Endodermal cell (in vitro differentiated cells): ENCODE measurements around the gene CHN2. TPM values are rescaled to one million over a fixed set of nuclear protein-coding genes. Genes with fewer than 3 reads are reported as not detected.

Source experiments
- DNase-seq: peaks from one replicate; pipeline ENCODE4 v3.0.0-alpha.2; 2017
- H3K27ac ChIP-seq: 2 replicates; pipeline ENCODE4 v1.5.1; 2013; ENCODE audit warnings: mild to moderate bottlenecking, low read depth, low read length, moderate library complexity
- H3K27me3 ChIP-seq: 2 replicates; pipeline ENCODE4 v1.6.1; 2013; ENCODE audit warnings: mild to moderate bottlenecking, low read length, moderate library complexity; ENCODE audit not compliant: insufficient read depth, control insufficient read depth, poor library complexity, severe bottlenecking
- H3K36me3 ChIP-seq: 2 replicates; pipeline ENCODE4 v1.7.0; 2013; ENCODE audit warnings: mild to moderate bottlenecking, low read length, moderate library complexity; ENCODE audit not compliant: control insufficient read depth, insufficient read depth
- H3K4me1 ChIP-seq: one replicate; pipeline ENCODE4 v1.7.0; 2013; ENCODE audit warnings: low read length; ENCODE audit not compliant: control insufficient read depth, insufficient read depth
- H3K4me3 ChIP-seq: 2 replicates; pipeline ENCODE4 v1.5.1; 2013; ENCODE audit warnings: mild to moderate bottlenecking, low read length, moderate library complexity
- H3K9ac ChIP-seq: 2 replicates; pipeline ENCODE4 v1.6.1; 2013; ENCODE audit warnings: mild to moderate bottlenecking, low read length, moderate library complexity; ENCODE audit not compliant: poor library complexity, severe bottlenecking; ENCODE audit errors: extremely low read depth
- H3K9me3 ChIP-seq: 2 replicates; pipeline ENCODE4 v1.6.1; 2013; ENCODE audit warnings: mild to moderate bottlenecking, low read length, moderate library complexity; ENCODE audit not compliant: control insufficient read depth
- H3K27ac Mint-ChIP-seq: 2 replicates; pipeline ENCODE4 v1.8.0; 2020; ENCODE audit warnings: mixed read lengths
- H3K27me3 Mint-ChIP-seq: 2 replicates; pipeline ENCODE4 v1.8.0; 2021; ENCODE audit warnings: mild to moderate bottlenecking, mixed read lengths; ENCODE audit not compliant: insufficient read depth
- H3K36me3 Mint-ChIP-seq: 2 replicates; pipeline ENCODE4 v1.8.0; 2020; ENCODE audit warnings: low read depth, mixed read lengths
- H3K4me1 Mint-ChIP-seq: 2 replicates; pipeline ENCODE4 v1.8.0; 2020; ENCODE audit warnings: mixed read lengths
- H3K4me3 Mint-ChIP-seq: 2 replicates; pipeline ENCODE4 v1.8.0; 2020; ENCODE audit warnings: mild to moderate bottlenecking, moderate library complexity, mixed read lengths
- H3K9me3 Mint-ChIP-seq: 2 replicates; pipeline ENCODE4 v1.8.0; 2020; ENCODE audit warnings: mild to moderate bottlenecking, mixed read lengths
- CTCF ChIP-seq: fragments of 200-600 bp; sonication (generic); conservative IDR thresholded peaks from 2 replicates; pipeline ENCODE4 v1.5.0; 2021; ENCODE audit warnings: antibody characterized with exemption, mild to moderate bottlenecking
- WGBS, 2 experiments: methylation state at CpG; one replicate each; pipeline versions ENCODE4 v1.1.5 to v1.1.7; 2013; ENCODE audit warnings: missing lambda C conversion rate in 2 of 2, mixed read lengths in 1 of 2; ENCODE audit not compliant: insufficient coverage in 1 of 2, insufficient read length in 1 of 2; 5-methylcytosine and 5-hydroxymethylcytosine counted together
- total RNA-seq, 2 donors: library from RNA; stranded (reverse); fragmentation: NEBNext Ultra II Directional in 1 of 2; extraction: Animal tissue kit (Norgen Biotek cat#: 25700) in 1 of 2; gene quantifications; 2 replicates in 1 of 2; 3 replicates in 1 of 2; pipeline ENCODE4 v1.2.1, GENCODE V29; 2021

Gene CHN2
- total RNA-seq, 2 donors from 2014 or later: 14.0 to 14.1 TPM

GRCh38 chr7:29384277-29384676, 189.7 kb downstream of the CHN2 start:
- Histone ChIP-seq H3K4me3 (no peak overlapping the region), H3K27ac (no peak overlapping the region), H3K36me3 (no peaks in the 10 kb centered on the region), H3K9ac (no peak overlapping the region), H3K4me1 (no peaks in the 10 kb centered on the region), H3K9me3 (peaks cover 23% of the 10 kb centered on the region), H3K27me3 (no peaks in the 10 kb centered on the region)
- Mint-ChIP-seq H3K36me3 (no peaks in the 10 kb centered on the region), H3K4me3 (no peak overlapping the region), H3K4me1 (peaks cover 4% of the 10 kb centered on the region), H3K9me3 (peaks cover 18% of the 10 kb centered on the region), H3K27ac (no peak overlapping the region), H3K27me3 (no peaks in the 10 kb centered on the region)
- WGBS, 2 experiments: 97 to 100% methylated on average over 1 of the region's 2 CpGs
- no peak for TF ChIP-seq CTCF
- no peak for DNase-seq

GRCh38 chr7:29385214-29385814, 190.7 kb downstream of the CHN2 start:
- H3K27me3 ChIP-seq: no peaks in the 10 kb centered on the region
- no peak overlapping the region for H3K9ac ChIP-seq
- peaks cover 18% of the 10 kb centered on the region for H3K9me3 Mint-ChIP-seq
- no peaks in the 10 kb centered on the region for H3K4me1 ChIP-seq
- no peak overlapping the region for H3K27ac ChIP-seq
- no peaks in the 10 kb centered on the region for H3K36me3 Mint-ChIP-seq
- H3K27ac Mint-ChIP-seq: no peak overlapping the region
- no peak for TF ChIP-seq CTCF
- H3K4me3 Mint-ChIP-seq: no peak overlapping the region
- no peak for DNase-seq
- peaks cover 23% of the 10 kb centered on the region for H3K9me3 ChIP-seq
- WGBS, 2 experiments: 69 to 81% methylated on average over 2 to 3 of the region's 4 CpGs
- H3K4me1 Mint-ChIP-seq: peaks cover 4% of the 10 kb centered on the region
- H3K36me3 ChIP-seq: no peaks in the 10 kb centered on the region
- no peak overlapping the region for H3K4me3 ChIP-seq
- H3K27me3 Mint-ChIP-seq: peaks cover 3% of the 10 kb centered on the region

GRCh38 chr7:29386196-29386765, 191.7 kb downstream of the CHN2 start:
- 86 to 93% methylated on average over 1 to 3 of the region's 4 CpGs for WGBS, 2 experiments

More at GRCh38 chr7:29386196-29386765, 191.7 kb downstream of the CHN2 start:
- no peaks in the 10 kb centered on the region for H3K27me3 ChIP-seq
- Mint-ChIP-seq H3K27ac (no peak overlapping the region), H3K27me3 (peaks cover 3% of the 10 kb centered on the region), H3K4me1 (peaks cover 4% of the 10 kb centered on the region), H3K4me3 (no peak overlapping the region), H3K36me3 (no peaks in the 10 kb centered on the region), H3K9me3 (peaks cover 18% of the 10 kb centered on the region)
- no peak for TF ChIP-seq CTCF
- no peaks in the 10 kb centered on the region for H3K4me1 ChIP-seq
- no peaks in the 10 kb centered on the region for H3K36me3 ChIP-seq
- no peak overlapping the region for H3K27ac ChIP-seq
- no peak overlapping the region for H3K9ac ChIP-seq
- H3K9me3 ChIP-seq: peaks cover 23% of the 10 kb centered on the region
- H3K4me3 ChIP-seq: peak overlapping the region; percentile 0
- DNase-seq: no peak
